Activated naive CD4-positive, alpha-beta T cell treated with Interleukin-2 at 50 U/mL for 16 hours (primary cell): ENCODE measurements around the gene TNFRSF12A.
"Not testable (repeated sequence)": the region's sequence is repeated elsewhere in the genome, so short reads cannot be mapped to it uniquely, and the experiment has no call there.

Experiments used
- DNase-seq: peaks from one replicate; pipeline ENCODE4 v3.0.0-alpha.2; 2020

TNFRSF12A gene

GRCh38 chr16:3051494-3051893 is 31.3 kb downstream of the TNFRSF12A start:
- DNase-seq, result no peak

- DNase-seq, result not testable (repeated sequence)
Measured at GRCh38 chr16:3052571-3053329, 32.6 kb downstream of the TNFRSF12A start.

- DNase-seq, result peak; percentile 47
Measured at GRCh38 chr16:3053330-3053710, 33.2 kb downstream of the TNFRSF12A start.

- no peak for DNase-seq
Measured at GRCh38 chr16:3054965-3055733, 35.0 kb downstream of the TNFRSF12A start.

GRCh38 chr16:3055734-3056115 is 35.6 kb downstream of the TNFRSF12A start:
- not testable (repeated sequence) for DNase-seq

- no peak for DNase-seq
Measured at GRCh38 chr16:3056336-3057180, 36.4 kb downstream of the TNFRSF12A start.

GRCh38 chr16:3057181-3058138 is 37.3 kb downstream of the TNFRSF12A start:
- DNase-seq, result no peak

GRCh38 chr16:3058139-3059030 is 38.2 kb downstream of the TNFRSF12A start:
- DNase-seq, result peak; percentile 56

GRCh38 chr16:3059041-3059722 is 39.0 kb downstream of the TNFRSF12A start:
- peak; percentile 89 for DNase-seq

- no peak for DNase-seq
Measured at GRCh38 chr16:3059723-3060242, 39.6 kb downstream of the TNFRSF12A start.

- DNase-seq, result no peak
Measured at GRCh38 chr16:3060339-3061127, 40.4 kb downstream of the TNFRSF12A start.

GRCh38 chr16:3062553-3062952 is 42.4 kb downstream of the TNFRSF12A start:
- DNase-seq, result no peak

- DNase-seq, result no peak
Measured at GRCh38 chr16:3063625-3064386, 43.6 kb downstream of the TNFRSF12A start.

GRCh38 chr16:3065069-3065741 is 45.0 kb downstream of the TNFRSF12A start, which contains the start of gene IL32:
IL32 (plus strand) TSS chr16:3065640; CDS start chr16:3065812, 172 bp downstream.
- peak; percentile 80 for DNase-seq

GRCh38 chr16:3065742-3066439 is 45.7 kb downstream of the TNFRSF12A start:
- DNase-seq, result peak; percentile 47

- DNase-seq, result peak; percentile 21
Measured at GRCh38 chr16:3066440-3066748, 46.2 kb downstream of the TNFRSF12A start.

- no peak for DNase-seq
Measured at GRCh38 chr16:3068487-3068886, 48.3 kb downstream of the TNFRSF12A start.
